Neural cell (in vitro differentiated cells): ENCODE measurements around the gene TMEM30A. TPM values are rescaled to one million over a fixed set of nuclear protein-coding genes. Genes with fewer than 3 reads are reported as not detected.

Experiments
- H2AFZ ChIP-seq: fragments of 200-600, 300-800 bp; sonication (generic), shearing (Covaris generic); 2 replicates; pipeline ENCODE4 v1.6.0; 2014; ENCODE audit warnings: low read depth, mild to moderate bottlenecking, antibody characterized with exemption, low read length, moderate library complexity
- H3F3A ChIP-seq: fragments of 200-600 bp; shearing (Covaris generic); 2 replicates; pipeline ENCODE4 v1.6.1; 2016; ENCODE audit warnings: mild to moderate bottlenecking, moderate library complexity, mixed read lengths, antibody characterized with exemption, low read length; ENCODE audit not compliant: insufficient read depth, poor library complexity, severe bottlenecking
- H3K27ac ChIP-seq: fragments of 200-600, 300-800 bp; sonication (generic), shearing (Covaris generic); 2 replicates; pipeline ENCODE4 v1.5.1; 2014; ENCODE audit warnings: mild to moderate bottlenecking, low read length, moderate library complexity
- H3K27me3 ChIP-seq: fragments of 300-800, 200-600 bp; sonication (generic), shearing (Covaris generic); 2 replicates; pipeline ENCODE4 v1.6.0; 2014; ENCODE audit warnings: mild to moderate bottlenecking, low read depth, low read length, moderate library complexity; ENCODE audit not compliant: insufficient read depth
- H3K36me3 ChIP-seq: fragments of 300-800, 200-600 bp; sonication (generic), shearing (Covaris generic); 2 replicates; pipeline ENCODE4 v1.5.1; 2014; ENCODE audit warnings: mild to moderate bottlenecking, antibody characterized with exemption, low read length, moderate library complexity; ENCODE audit not compliant: insufficient read depth
- H3K4me2 ChIP-seq: fragments of 300-800, 200-600 bp; sonication (generic), shearing (Covaris generic); 2 replicates; pipeline ENCODE4 v1.6.0; 2014; ENCODE audit warnings: mild to moderate bottlenecking, low read length
- H3K4me3 ChIP-seq: fragments of 300-800, 200-600 bp; sonication (generic), shearing (Covaris generic); 2 replicates; pipeline ENCODE4 v1.5.1; 2014; ENCODE audit warnings: mild to moderate bottlenecking, low read length, moderate library complexity
- H3K79me2 ChIP-seq: fragments of 200-600 bp; shearing (Covaris generic); replicated peaks from 2 replicates; pipeline ENCODE4 v1.6.0; 2014; ENCODE audit warnings: mild to moderate bottlenecking, low read length, moderate library complexity; ENCODE audit not compliant: insufficient read depth
- H3K9ac ChIP-seq: fragments of 300-800, 200-600 bp; sonication (generic), shearing (Covaris generic); 2 replicates; pipeline ENCODE4 v1.6.1; 2016; ENCODE audit warnings: mild to moderate bottlenecking, low read length, mixed read lengths
- H3K9me2 ChIP-seq: fragments of 200-600 bp; shearing (Covaris generic); 2 replicates; pipeline ENCODE4 v1.6.1; 2016; ENCODE audit warnings: mild to moderate bottlenecking, low read length, mixed read lengths; ENCODE audit not compliant: insufficient read depth
- H3K9me3 ChIP-seq: fragments of 200-600, 300-800 bp; sonication (generic), shearing (Covaris generic); 2 replicates; pipeline ENCODE4 v1.6.1; 2016; ENCODE audit warnings: mild to moderate bottlenecking, mixed run types, low read length, moderate library complexity, mixed read lengths
- H4K20me1 ChIP-seq: fragments of 200-600 bp; shearing (Covaris generic); 2 replicates; pipeline ENCODE4 v1.6.1; 2016; ENCODE audit warnings: mild to moderate bottlenecking, mixed run types; ENCODE audit not compliant: insufficient read depth
- CTCF ChIP-seq: fragments of 450-650 bp; IDR thresholded peaks from 2 replicates; pipeline ENCODE4 v1.5.1; 2014; ENCODE audit warnings: antibody characterized with exemption, mild to moderate bottlenecking, moderate library complexity; ENCODE audit not compliant: poor library complexity, severe bottlenecking
- EP300 ChIP-seq: fragments of 450-650 bp; conservative IDR thresholded peaks from 2 replicates; pipeline ENCODE4 v1.6.1; 2014; ENCODE audit warnings: antibody characterized with exemption, mild to moderate bottlenecking, moderate library complexity; ENCODE audit not compliant: poor library complexity, severe bottlenecking
- EZH2 ChIP-seq: fragments of 200-600, 300-800 bp; shearing (Covaris generic), sonication (generic); IDR thresholded peaks from 2 replicates; pipeline ENCODE4 v1.6.1; 2014; ENCODE audit warnings: antibody characterized with exemption, low read length, borderline replicate concordance, mild to moderate bottlenecking; ENCODE audit not compliant: insufficient read depth, poor library complexity, severe bottlenecking
- MXI1 ChIP-seq: fragments of 450-650 bp; conservative IDR thresholded peaks from 2 replicates; pipeline ENCODE4 v1.6.1; 2014; ENCODE audit warnings: antibody characterized with exemption, mild to moderate bottlenecking; ENCODE audit not compliant: poor library complexity, severe bottlenecking
- POLR2AphosphoS5 ChIP-seq: IDR thresholded peaks from 2 replicates; pipeline ENCODE4 v1.6.1; 2012
- RAD21 ChIP-seq: fragments of 450-650 bp; conservative IDR thresholded peaks from 2 replicates; pipeline ENCODE4 v1.6.1; 2014; ENCODE audit warnings: antibody characterized with exemption, mild to moderate bottlenecking, moderate library complexity
- REST ChIP-seq: IDR thresholded peaks from 2 replicates; pipeline ENCODE4 v1.6.1; 2012; ENCODE audit warnings: borderline replicate concordance
- SMC3 ChIP-seq: fragments of 450-650 bp; conservative IDR thresholded peaks from 2 replicates; pipeline ENCODE4 v1.6.1; 2014; ENCODE audit warnings: antibody characterized with exemption, mild to moderate bottlenecking, moderate library complexity; ENCODE audit not compliant: poor library complexity
- TAF1 ChIP-seq: IDR thresholded peaks from 2 replicates; pipeline ENCODE4 v1.6.1; 2012; ENCODE audit warnings: low read depth
- polyA plus RNA-seq: library from polyadenylated mRNA; depleted of rRNA; stranded (reverse); fragments of >200 nt; gene quantifications from 2 replicates; pipeline ENCODE4 v1.2.3, GENCODE V29; 2014

Gene TMEM30A
- polyA plus RNA-seq, 1 donor from 2014 or later = 110 TPM

GRCh38 chr6:75249837-75250236 is 34.8 kb downstream of the TMEM30A start:
- TF ChIP-seq POLR2AphosphoS5 (no peak), CTCF (no peak), MXI1 (no peak)
- Histone ChIP-seq H3K79me2 (no peaks in the 10 kb centered on the region), H2AFZ (no peak overlapping the region), H3K4me2 (no peak overlapping the region), H4K20me1 (no peaks in the 10 kb centered on the region), H3K9ac (no peak overlapping the region), H3K9me2 (no peaks in the 10 kb centered on the region), H3K27me3 (no peaks in the 10 kb centered on the region), H3K36me3 (no peaks in the 10 kb centered on the region), H3K27ac (no peak overlapping the region), H3K4me3 (no peak overlapping the region), H3K9me3 (no peaks in the 10 kb centered on the region), H3F3A (no peaks in the 10 kb centered on the region)

DNA sequence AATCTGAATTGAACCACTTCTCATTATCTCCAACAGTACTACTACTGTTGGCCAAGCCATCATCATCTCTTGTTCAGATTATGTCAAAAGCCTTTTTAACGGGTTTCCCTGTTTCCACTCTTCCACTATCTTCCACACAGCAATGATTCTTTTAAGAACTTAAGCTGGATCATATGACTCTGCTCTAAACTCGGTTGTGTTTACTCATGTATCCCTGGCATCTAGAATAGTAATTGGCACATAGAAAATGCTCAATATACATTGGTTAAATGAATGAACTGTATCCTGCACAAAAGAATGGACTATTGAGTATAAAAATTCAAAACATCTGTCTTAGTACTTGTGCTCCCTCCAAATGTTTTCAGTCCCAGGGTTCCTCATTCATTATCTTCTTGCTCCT is 38.2 kb downstream of the TMEM30A start:
- Histone ChIP-seq H3K9me3 (no peaks in the 10 kb centered on the region), H3K4me3 (no peak overlapping the region), H3K4me2 (no peak overlapping the region), H4K20me1 (no peaks in the 10 kb centered on the region), H3K79me2 (peaks cover 14% of the 10 kb centered on the region), H3K36me3 (no peaks in the 10 kb centered on the region), H3K9me2 (no peaks in the 10 kb centered on the region), H3K27me3 (no peaks in the 10 kb centered on the region), H2AFZ (no peak overlapping the region), H3K9ac (no peak overlapping the region), H3K27ac (no peak overlapping the region), H3F3A (no peaks in the 10 kb centered on the region)
- no peak for TF ChIP-seq EZH2
- TF ChIP-seq POLR2AphosphoS5 = no peak
- no peak for TF ChIP-seq SMC3
- TF ChIP-seq EP300 = no peak
- no peak for TF ChIP-seq REST
- no peak for TF ChIP-seq MXI1
- no peak for TF ChIP-seq TAF1
- TF ChIP-seq RAD21 = no peak
- TF ChIP-seq CTCF = no peak
